Right lobe of liver (tissue), 4 donors: Measurements from ENCODE around the gene WDFY3.

Experiments
- CTCF ChIP-seq, 4 donors: fragments of 200-600 bp in 3 of 4; fragments of 450-650 bp in 1 of 4; IDR thresholded peaks; one replicate each; pipeline versions ENCODE4 v1.5.1 to v1.8.0; 2016 to 2022; ENCODE audit warnings: antibody characterized with exemption in 4 of 4, mild to moderate bottlenecking in 2 of 4
- POLR2A ChIP-seq: fragments of 450-650 bp; IDR thresholded peaks from one replicate; pipeline ENCODE4 v1.6.1; 2017; ENCODE audit warnings: antibody characterized with exemption, mild to moderate bottlenecking
- donor health status: DM: no; HTN: no; CAD: no.
- donor health status: DM: no; HTN: no; CAD: no.
- donor health status: DM: no; HTN: yes; CAD: no.

- no peak for TF ChIP-seq CTCF (IDR thresholded peaks at IDR 0.05)
- TF ChIP-seq POLR2A = no peak
Observed at GRCh38 chr4:84874619-84875018, 91.9 kb downstream of the WDFY3 start.
